IPS DF 4.7 (cell line): ENCODE results near the gene HEPHL1.

Source experiments
- DNase-seq: peaks from one replicate; pipeline ENCODE4 v3.0.0-alpha.2; 2013; ENCODE audit warnings: low spot score; ENCODE audit errors: extremely low read depth

Gene HEPHL1

GRCh38 chr11:94129512-94130297 lies 108.6 kb downstream of the HEPHL1 start:
- DNase-seq, result no peak

- no peak for DNase-seq
Measured at GRCh38 chr11:94130298-94131046, 109.3 kb downstream of the HEPHL1 start.

- DNase-seq, result no peak
Measured at GRCh38 chr11:94131047-94131717, 110.0 kb downstream of the HEPHL1 start.

- DNase-seq, result no peak
Measured at GRCh38 chr11:94131718-94132115, 110.6 kb downstream of the HEPHL1 start.

- no peak for DNase-seq
Measured at GRCh38 chr11:94132152-94132558, 111.0 kb downstream of the HEPHL1 start.

DNA sequence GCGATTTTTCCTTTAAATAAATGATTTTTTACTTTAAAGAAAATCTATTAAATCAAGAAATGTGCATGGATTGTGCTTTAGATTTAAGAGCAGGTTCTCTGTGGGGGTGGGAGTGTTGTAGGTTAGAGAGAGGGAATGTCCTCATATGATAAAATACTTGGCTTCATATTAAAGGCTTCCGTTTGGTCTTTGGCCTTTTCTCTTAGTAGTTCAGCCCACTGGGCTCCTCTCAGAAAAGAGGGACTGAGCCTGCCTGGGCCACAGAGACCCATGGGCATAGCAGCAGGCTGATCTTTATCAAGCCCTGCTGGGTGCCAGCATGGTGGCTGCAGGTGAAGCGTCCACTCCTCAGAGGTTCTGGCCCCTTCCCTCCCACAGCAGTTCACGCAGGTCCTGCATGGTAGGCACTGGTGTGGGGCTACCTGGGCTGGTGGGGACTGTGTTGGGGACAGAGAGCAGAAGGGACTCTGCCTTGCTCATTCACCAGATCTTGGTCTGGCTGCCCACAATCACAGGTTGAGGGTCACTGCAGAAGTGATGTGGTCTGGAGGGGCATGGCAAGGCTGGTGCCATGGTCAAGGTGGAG lies 111.8 kb downstream of the HEPHL1 start:
- no peak for DNase-seq

DNA sequence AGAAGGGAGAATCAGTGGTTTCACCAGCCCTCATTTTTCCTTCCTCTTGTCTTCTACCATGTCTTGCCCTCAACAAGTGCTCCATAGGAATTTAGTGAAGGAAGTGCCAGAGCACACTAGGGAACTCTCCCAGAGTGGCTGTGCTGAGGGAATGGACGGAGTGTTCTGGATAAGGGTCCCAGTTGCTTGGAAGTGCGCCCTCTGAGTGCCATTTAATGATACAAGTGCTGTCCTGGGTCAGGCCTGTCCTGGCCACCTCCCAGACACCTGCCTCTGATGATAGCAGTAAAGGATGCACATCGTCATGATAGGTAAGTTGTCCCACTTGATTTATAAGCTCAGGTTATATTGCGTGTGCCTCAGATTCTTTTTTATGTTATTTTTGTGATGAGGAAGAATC lies 112.6 kb downstream of the HEPHL1 start:
- no peak for DNase-seq

GRCh38 chr11:94134651-94135512 lies 113.7 kb downstream of the HEPHL1 start:
- DNase-seq, result no peak

DNA sequence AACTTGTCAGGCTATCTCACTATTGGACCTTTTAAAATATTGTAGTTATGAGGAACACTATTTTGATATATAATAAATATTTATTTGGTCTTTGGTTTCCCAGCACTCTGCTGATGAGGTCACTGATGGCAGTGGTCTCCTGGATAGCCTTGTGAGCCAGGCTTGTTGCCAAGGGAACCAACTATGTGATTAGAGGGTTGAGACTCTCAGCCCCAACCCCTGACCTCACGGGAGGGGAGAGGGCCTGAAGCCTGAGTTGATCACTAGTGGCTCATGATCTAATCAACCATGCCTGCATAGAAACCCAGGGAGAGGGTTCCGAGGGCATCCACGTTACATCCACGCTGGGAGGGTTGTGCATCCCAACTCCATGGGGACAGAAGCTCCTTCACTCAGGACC lies 118.3 kb downstream of the HEPHL1 start:
- no peak for DNase-seq

DNA sequence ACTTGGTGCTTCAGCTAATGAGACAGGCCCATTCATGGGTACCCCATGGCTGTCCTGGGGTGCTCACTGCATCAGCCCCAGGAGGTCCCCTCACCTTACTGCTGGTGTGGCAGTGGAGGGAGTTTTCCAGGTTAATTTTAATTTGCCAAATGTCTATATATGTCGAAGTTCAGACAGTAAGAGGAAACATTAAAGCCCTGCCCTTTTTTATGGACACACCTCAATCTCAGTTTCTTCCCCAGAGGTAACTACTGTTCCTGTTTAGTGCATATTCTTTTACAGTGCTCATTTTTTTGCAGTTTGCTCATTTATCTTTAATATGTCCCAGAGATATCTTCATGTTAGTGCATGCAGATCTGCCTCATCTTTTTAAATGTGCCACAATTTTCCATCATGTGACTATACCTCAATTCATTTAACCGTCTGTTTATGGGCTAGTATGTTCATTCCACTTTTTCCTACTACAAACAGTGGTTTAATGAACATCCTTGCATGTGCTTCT lies 119.1 kb downstream of the HEPHL1 start:
- no peak for DNase-seq

GRCh38 chr11:94141511-94142307 lies 120.6 kb downstream of the HEPHL1 start:
- no peak for DNase-seq

DNA sequence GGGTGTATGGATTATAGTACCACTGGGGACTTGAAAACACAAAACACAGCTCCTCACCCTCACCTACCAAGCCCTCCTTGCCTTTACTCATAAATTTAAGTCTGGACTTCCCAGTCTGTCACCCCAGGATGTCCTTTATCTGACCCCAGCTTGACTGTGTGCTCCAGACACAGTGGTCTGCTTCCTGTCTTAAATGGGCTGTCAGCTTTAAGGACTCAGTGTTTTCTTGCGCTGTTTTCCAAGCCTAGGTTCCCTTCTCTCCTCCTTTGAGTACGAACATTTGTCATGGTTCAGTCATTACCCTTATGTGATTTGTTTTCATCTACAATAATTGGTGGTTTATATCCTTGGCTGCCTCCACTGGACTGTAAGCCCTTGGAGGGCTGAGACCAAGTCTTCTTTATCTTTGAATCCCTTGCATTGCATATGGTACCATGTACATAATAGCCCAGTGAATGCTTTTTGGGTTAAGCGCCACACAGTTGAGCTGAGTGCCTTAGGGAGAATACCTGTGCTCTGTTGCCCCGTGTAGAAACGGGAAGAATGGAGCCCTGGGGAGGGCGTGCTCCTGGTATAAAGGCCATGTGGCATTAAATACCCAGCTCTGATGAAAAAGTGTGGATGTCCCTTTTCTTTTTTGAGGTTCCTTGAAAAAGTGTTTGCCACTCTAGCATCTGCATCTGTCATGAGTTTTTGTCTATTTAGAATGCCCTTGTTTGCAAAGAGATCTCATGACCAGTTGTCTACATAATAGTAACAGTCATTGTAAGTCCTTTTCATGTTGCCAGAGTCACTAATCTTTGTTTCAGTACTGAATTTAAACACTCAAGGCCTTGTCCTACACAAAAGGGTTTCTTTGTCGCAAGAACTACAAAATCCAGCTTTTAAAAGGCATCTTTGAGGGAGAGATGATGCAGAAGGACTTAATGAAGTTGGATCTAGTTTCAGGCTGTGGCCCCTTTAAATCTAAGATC lies 121.4 kb downstream of the HEPHL1 start:
- DNase-seq, result no peak

- no peak for DNase-seq
Measured at GRCh38 chr11:94144216-94144615, 123.1 kb downstream of the HEPHL1 start.

DNA sequence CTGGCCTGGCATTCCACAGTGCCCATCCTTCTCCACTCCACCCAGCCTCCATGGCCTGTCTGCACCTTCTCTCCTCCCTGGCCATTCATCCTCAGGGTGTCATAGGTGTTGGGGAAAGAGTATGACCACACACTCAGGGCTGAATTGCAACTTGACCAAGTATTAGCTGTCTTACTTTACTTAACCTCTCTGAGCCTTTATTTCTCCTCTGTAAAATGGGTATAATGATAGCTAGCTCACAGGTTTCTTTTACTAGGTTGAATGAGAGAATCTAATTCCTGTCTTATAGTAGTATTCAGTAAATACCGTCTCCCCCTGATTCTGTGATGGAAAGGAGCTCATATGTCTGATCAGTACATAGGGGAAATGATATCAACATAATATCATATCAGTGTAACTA lies 123.5 kb downstream of the HEPHL1 start:
- DNase-seq, result no peak

DNA sequence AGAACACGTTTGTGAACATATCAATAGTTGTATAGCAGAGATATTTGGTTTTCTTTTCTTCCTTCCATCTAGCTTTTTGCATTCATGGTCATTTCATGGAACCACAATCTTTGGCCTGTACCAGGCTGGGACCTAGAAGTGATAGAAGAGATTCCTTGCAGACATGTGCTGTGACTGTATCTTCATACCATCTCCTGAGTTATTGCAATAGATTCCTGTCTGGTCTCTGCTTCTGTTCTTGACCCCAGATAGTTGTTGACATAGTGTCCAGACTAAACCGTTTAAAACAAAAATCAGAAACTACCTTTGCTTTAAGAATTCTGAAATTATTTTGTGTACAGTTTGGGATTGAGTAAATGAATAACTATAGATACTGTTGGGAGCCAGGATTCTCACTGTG lies 124.3 kb downstream of the HEPHL1 start:
- no peak for DNase-seq

DNA sequence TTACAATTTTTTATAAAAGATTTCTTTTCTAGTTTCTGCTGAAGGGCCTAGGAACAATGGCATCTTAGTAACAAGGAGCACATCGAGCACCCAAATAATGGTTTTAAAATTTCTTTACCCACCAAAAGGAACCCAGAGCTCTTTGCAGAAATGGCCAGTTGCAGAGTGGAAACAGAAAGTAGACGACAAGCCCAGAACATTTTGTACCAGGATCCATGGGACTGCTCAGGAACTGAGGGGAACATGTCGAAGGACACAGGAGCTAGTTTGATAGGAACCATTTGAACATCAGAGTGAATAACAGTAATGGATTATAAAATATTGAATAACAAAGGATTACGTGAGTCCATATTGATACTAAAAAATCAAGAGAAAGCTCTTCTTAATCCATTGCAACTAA lies 124.8 kb downstream of the HEPHL1 start:
- DNase-seq, result no peak

GRCh38 chr11:94147433-94147845 lies 126.3 kb downstream of the HEPHL1 start:
- no peak for DNase-seq

GRCh38 chr11:94148189-94148588 lies 127.0 kb downstream of the HEPHL1 start:
- no peak for DNase-seq
